Measurements from ENCODE around the gene PRAMEF15. TPM values are rescaled to one million over a fixed set of nuclear protein-coding genes. Genes with fewer than 3 reads are reported as not detected.
"Not testable (repeated sequence)": the region's sequence is repeated elsewhere in the genome, so short reads cannot be mapped to it uniquely, and the experiment has no call there.

PRAMEF15 gene
- total and polyA plus RNA-seq, 2 donors (not counting 3 experiments of a cell fraction or from before 2014, with no cell fraction given): not detected

GRCh38 chr1:13289030-13289429 lies 26.4 kb upstream of the PRAMEF15 start:
- dilution Hi-C loops (cut with MboI; ENCODE audit: extremely low pct_ligation_motif_present, low sequenced_read_pairs): not testable (repeated sequence)

GRCh38 chr1:13297216-13297931 lies 18.0 kb upstream of the PRAMEF15 start:
- FAIRE-seq; intact Hi-C loops (cut with micrococcal nuclease); CTCF ChIA-PET: not testable (repeated sequence)

More at GRCh38 chr1:13289030-13289429, 26.4 kb upstream of the PRAMEF15 start:
- H3K4me2 ChIP-seq (ENCODE audit: insufficient read depth, low read length); H3K79me2 ChIP-seq (ENCODE audit: control insufficient read depth, insufficient read depth, low read length); BruUV-seq (replicated peaks); H3K9me3 ChIP-seq (replicated peaks; ENCODE audit: control insufficient read depth, insufficient read depth, low read length); FAIRE-seq; H3K36me3 ChIP-seq (ENCODE audit: control insufficient read depth in 2 of 2, extremely low read depth in 1 of 2, insufficient read depth in 2 of 2, low read length in 2 of 2); H3K4me3 ChIP-seq (replicated peaks in 1 of 3; ENCODE audit: insufficient read depth in 1 of 3, low read depth in 1 of 3, low read length in 3 of 3); H3K9me1 ChIP-seq (replicated peaks; ENCODE audit: control insufficient read depth, extremely low read depth, insufficient read depth, low read length); H3K27ac ChIP-seq (ENCODE audit: insufficient read depth, low read depth, low read length); H2AFZ ChIP-seq (ENCODE audit: low read depth, low read length); intact Hi-C loops (cut with micrococcal nuclease); DNase-seq (ENCODE audit: low read depth, low spot score); H3K9ac ChIP-seq (replicated peaks; ENCODE audit: extremely low read depth, insufficient read depth, low read length); H3K4me1 ChIP-seq (ENCODE audit: control insufficient read depth, extremely low read depth, insufficient read depth, low read length); CTCF ChIA-PET; H3K27me3 ChIP-seq (ENCODE audit: control insufficient read depth in 2 of 2, insufficient read depth in 2 of 2, low read length in 2 of 2); POLR2A ChIA-PET; H4K20me1 ChIP-seq (replicated peaks; ENCODE audit: control insufficient read depth, extremely low read depth, insufficient read depth, low read length): not testable (repeated sequence)

GRCh38 chr1:13298699-13299098 lies 16.7 kb upstream of the PRAMEF15 start:
- intact Hi-C loops (cut with micrococcal nuclease); H3K79me2 ChIP-seq (ENCODE audit: control insufficient read depth, insufficient read depth, low read length); H2AFZ ChIP-seq (ENCODE audit: low read depth, low read length); DNase-seq (ENCODE audit: low read depth, low spot score); FAIRE-seq; H4K20me1 ChIP-seq (replicated peaks; ENCODE audit: control insufficient read depth, extremely low read depth, insufficient read depth, low read length); H3K9me3 ChIP-seq (replicated peaks; ENCODE audit: control insufficient read depth, insufficient read depth, low read length); dilution Hi-C loops (cut with MboI; ENCODE audit: extremely low pct_ligation_motif_present, low sequenced_read_pairs); H3K9me1 ChIP-seq (replicated peaks; ENCODE audit: control insufficient read depth, extremely low read depth, insufficient read depth, low read length); H3K9ac ChIP-seq (replicated peaks; ENCODE audit: extremely low read depth, insufficient read depth, low read length); H3K27ac ChIP-seq (ENCODE audit: insufficient read depth, low read depth, low read length); H3K4me2 ChIP-seq (ENCODE audit: insufficient read depth, low read length); POLR2A ChIA-PET; CTCF ChIA-PET; BruUV-seq (replicated peaks); H3K27me3 ChIP-seq (ENCODE audit: control insufficient read depth in 2 of 2, insufficient read depth in 2 of 2, low read length in 2 of 2); H3K4me3 ChIP-seq (replicated peaks in 1 of 3; ENCODE audit: insufficient read depth in 1 of 3, low read depth in 1 of 3, low read length in 3 of 3); H3K36me3 ChIP-seq (ENCODE audit: control insufficient read depth in 2 of 2, extremely low read depth in 1 of 2, insufficient read depth in 2 of 2, low read length in 2 of 2); H3K4me1 ChIP-seq (ENCODE audit: control insufficient read depth, extremely low read depth, insufficient read depth, low read length): not testable (repeated sequence)

More at GRCh38 chr1:13297216-13297931, 18.0 kb upstream of the PRAMEF15 start:
- BruUV-seq (replicated peaks); H3K4me3 ChIP-seq (replicated peaks in 1 of 3; ENCODE audit: insufficient read depth in 1 of 3, low read depth in 1 of 3, low read length in 3 of 3); H3K27ac ChIP-seq (ENCODE audit: insufficient read depth, low read depth, low read length); H4K20me1 ChIP-seq (replicated peaks; ENCODE audit: control insufficient read depth, extremely low read depth, insufficient read depth, low read length); H3K79me2 ChIP-seq (ENCODE audit: control insufficient read depth, insufficient read depth, low read length); dilution Hi-C loops (cut with MboI; ENCODE audit: extremely low pct_ligation_motif_present, low sequenced_read_pairs); H2AFZ ChIP-seq (ENCODE audit: low read depth, low read length); H3K9me1 ChIP-seq (replicated peaks; ENCODE audit: control insufficient read depth, extremely low read depth, insufficient read depth, low read length); POLR2A ChIA-PET; H3K9me3 ChIP-seq (replicated peaks; ENCODE audit: control insufficient read depth, insufficient read depth, low read length); H3K4me1 ChIP-seq (ENCODE audit: control insufficient read depth, extremely low read depth, insufficient read depth, low read length); H3K36me3 ChIP-seq (ENCODE audit: control insufficient read depth in 2 of 2, extremely low read depth in 1 of 2, insufficient read depth in 2 of 2, low read length in 2 of 2); DNase-seq (ENCODE audit: low read depth, low spot score); H3K9ac ChIP-seq (replicated peaks; ENCODE audit: extremely low read depth, insufficient read depth, low read length); H3K27me3 ChIP-seq (ENCODE audit: control insufficient read depth in 2 of 2, insufficient read depth in 2 of 2, low read length in 2 of 2); H3K4me2 ChIP-seq (ENCODE audit: insufficient read depth, low read length): not testable (repeated sequence)

- POLR2A ChIA-PET; dilution Hi-C loops (cut with MboI; ENCODE audit: extremely low pct_ligation_motif_present, low sequenced_read_pairs); H4K20me1 ChIP-seq (replicated peaks; ENCODE audit: control insufficient read depth, extremely low read depth, insufficient read depth, low read length); FAIRE-seq; H3K9ac ChIP-seq (replicated peaks; ENCODE audit: extremely low read depth, insufficient read depth, low read length); H3K27me3 ChIP-seq (ENCODE audit: control insufficient read depth in 2 of 2, insufficient read depth in 2 of 2, low read length in 2 of 2); BruUV-seq (replicated peaks); H3K27ac ChIP-seq (ENCODE audit: insufficient read depth, low read depth, low read length); H3K79me2 ChIP-seq (ENCODE audit: control insufficient read depth, insufficient read depth, low read length); intact Hi-C loops (cut with micrococcal nuclease); H2AFZ ChIP-seq (ENCODE audit: low read depth, low read length); DNase-seq (ENCODE audit: low read depth, low spot score); H3K4me2 ChIP-seq (ENCODE audit: insufficient read depth, low read length); H3K9me3 ChIP-seq (replicated peaks; ENCODE audit: control insufficient read depth, insufficient read depth, low read length); H3K4me3 ChIP-seq (replicated peaks in 1 of 3; ENCODE audit: insufficient read depth in 1 of 3, low read depth in 1 of 3, low read length in 3 of 3); H3K4me1 ChIP-seq (ENCODE audit: control insufficient read depth, extremely low read depth, insufficient read depth, low read length); H3K36me3 ChIP-seq (ENCODE audit: control insufficient read depth in 2 of 2, extremely low read depth in 1 of 2, insufficient read depth in 2 of 2, low read length in 2 of 2); H3K9me1 ChIP-seq (replicated peaks; ENCODE audit: control insufficient read depth, extremely low read depth, insufficient read depth, low read length); CTCF ChIA-PET: not testable (repeated sequence)
Observed at GRCh38 chr1:13302197-13302596, 13.2 kb upstream of the PRAMEF15 start.

Data from endothelial cell of umbilical vein (primary cell).